ENCODE results near the gene NLGN4Y.

Gene NLGN4Y

GRCh38 chrY:14829366-14829885 is 305.1 kb downstream of the NLGN4Y start:
- no peak overlapping the region for H2BK120ac ChIP-seq (ENCODE audit: low read depth, low read length)
- H3K18ac ChIP-seq (ENCODE audit: low read length) = no peak overlapping the region
- no peaks in the 10 kb centered on the region for H3K79me1 ChIP-seq (ENCODE audit: low read depth, low read length)
- H4K8ac ChIP-seq (ENCODE audit: low read depth, low read length) = no peak overlapping the region
- H3K27me3 ChIP-seq (ENCODE audit: control insufficient read depth in 3 of 3, insufficient read depth in 3 of 3, low read depth in 1 of 3, low read length in 3 of 3) = no peaks in the 10 kb centered on the region
- no peak overlapping the region for H3K4me3 ChIP-seq (ENCODE audit: low read length in 2 of 2)
- no peak overlapping the region for H4K91ac ChIP-seq (ENCODE audit: low read depth, low read length, poor library complexity)
- no peak overlapping the region for H3K4ac ChIP-seq (ENCODE audit: low read length)
- peaks cover 0 to 6% of the 10 kb centered on the region in 2 donors for H3K36me3 ChIP-seq (replicated peaks in 1 of 2; ENCODE audit: control insufficient read depth in 2 of 2, insufficient read depth in 2 of 2, low read length in 2 of 2)
- no peak overlapping the region for H3K4me2 ChIP-seq (ENCODE audit: insufficient read depth, low read length, poor library complexity, severe bottlenecking)
- H2AFZ ChIP-seq (ENCODE audit: low read length) = no peak overlapping the region
- no peaks in the 10 kb centered on the region for H3K4me1 ChIP-seq (ENCODE audit: control insufficient read depth in 2 of 2, insufficient read depth in 1 of 2, low read depth in 1 of 2, low read length in 2 of 2)
- no peak overlapping the region for H3K14ac ChIP-seq (ENCODE audit: low read length)
- no peak overlapping the region for H3K9ac ChIP-seq (ENCODE audit: low read depth, low read length, poor library complexity)
- no peak overlapping the region for H3K23ac ChIP-seq (ENCODE audit: low read depth, low read length, poor library complexity)
- H2BK12ac ChIP-seq (ENCODE audit: low read length) = no peak overlapping the region
- H2BK5ac ChIP-seq (ENCODE audit: low read length) = no peak overlapping the region
- WGBS, 2 donors (ENCODE audit: extremely low coverage in 2 of 2, insufficient read length in 2 of 2, insufficient replicate concordance in 1 of 2) = no CpG with 5 or more reads among the region's 9 CpGs
- no peak overlapping the region for H2BK15ac ChIP-seq (ENCODE audit: low read length)
- H3K27ac ChIP-seq (replicated peaks; ENCODE audit: low read length) = no peak overlapping the region
- H2AK5ac ChIP-seq (ENCODE audit: low read depth, low read length) = no peak overlapping the region
- H3K9me3 ChIP-seq (replicated peaks in 1 of 2; ENCODE audit: control insufficient read depth in 2 of 2, insufficient read depth in 1 of 2, low read depth in 1 of 2, low read length in 2 of 2) = no peaks in the 10 kb centered on the region
- no peak for DNase-seq (ENCODE audit: low spot score)

- no peak overlapping the region for H3K9ac ChIP-seq (ENCODE audit: low read depth, low read length, poor library complexity)
- no peaks in the 10 kb centered on the region for H3K79me1 ChIP-seq (ENCODE audit: low read depth, low read length)
- no peak overlapping the region for H4K91ac ChIP-seq (ENCODE audit: low read depth, low read length, poor library complexity)
- no peak overlapping the region for H2AK5ac ChIP-seq (ENCODE audit: low read depth, low read length)
- no peak overlapping the region for H2AFZ ChIP-seq (ENCODE audit: low read length)
- no peaks in the 10 kb centered on the region for H3K4me1 ChIP-seq (ENCODE audit: control insufficient read depth in 2 of 2, insufficient read depth in 1 of 2, low read depth in 1 of 2, low read length in 2 of 2)
- no peaks in the 10 kb centered on the region for H3K9me3 ChIP-seq (replicated peaks in 1 of 2; ENCODE audit: control insufficient read depth in 2 of 2, insufficient read depth in 1 of 2, low read depth in 1 of 2, low read length in 2 of 2)
- H3K23ac ChIP-seq (ENCODE audit: low read depth, low read length, poor library complexity) = no peak overlapping the region
- no peak overlapping the region for H2BK5ac ChIP-seq (ENCODE audit: low read length)
- H3K36me3 ChIP-seq (replicated peaks in 1 of 2; ENCODE audit: control insufficient read depth in 2 of 2, insufficient read depth in 2 of 2, low read length in 2 of 2) = peaks cover 0 to 6% of the 10 kb centered on the region in 2 donors
- DNase-seq (ENCODE audit: low spot score) = no peak
- no peak overlapping the region for H3K4ac ChIP-seq (ENCODE audit: low read length)
- H3K27me3 ChIP-seq (ENCODE audit: control insufficient read depth in 3 of 3, insufficient read depth in 3 of 3, low read depth in 1 of 3, low read length in 3 of 3) = no peaks in the 10 kb centered on the region
- H2BK120ac ChIP-seq (ENCODE audit: low read depth, low read length) = no peak overlapping the region
- no peak overlapping the region for H3K14ac ChIP-seq (ENCODE audit: low read length)
- H2BK15ac ChIP-seq (ENCODE audit: low read length) = no peak overlapping the region
- no peak overlapping the region for H3K4me3 ChIP-seq (ENCODE audit: low read length in 2 of 2)
- H4K8ac ChIP-seq (ENCODE audit: low read depth, low read length) = no peak overlapping the region
- no peak overlapping the region for H2BK12ac ChIP-seq (ENCODE audit: low read length)
- no peak overlapping the region for H3K18ac ChIP-seq (ENCODE audit: low read length)
- WGBS, 2 donors (ENCODE audit: extremely low coverage in 2 of 2, insufficient read length in 2 of 2, insufficient replicate concordance in 1 of 2) = no CpG with 5 or more reads among the region's 4 CpGs
- H3K27ac ChIP-seq (replicated peaks; ENCODE audit: low read length) = no peak overlapping the region
- H3K4me2 ChIP-seq (ENCODE audit: insufficient read depth, low read length, poor library complexity, severe bottlenecking) = no peak overlapping the region
Observed at GRCh38 chrY:14834103-14835060, 310.1 kb downstream of the NLGN4Y start.

GRCh38 chrY:14837466-14837865 is 313.1 kb downstream of the NLGN4Y start:
- no peak overlapping the region for H2BK15ac ChIP-seq (ENCODE audit: low read length)
- H3K18ac ChIP-seq (ENCODE audit: low read length) = no peak overlapping the region
- no peaks in the 10 kb centered on the region for H3K36me3 ChIP-seq (replicated peaks in 1 of 2; ENCODE audit: control insufficient read depth in 2 of 2, insufficient read depth in 2 of 2, low read length in 2 of 2)
- no peak overlapping the region for H4K8ac ChIP-seq (ENCODE audit: low read depth, low read length)
- no peaks in the 10 kb centered on the region for H3K79me1 ChIP-seq (ENCODE audit: low read depth, low read length)
- WGBS, 2 donors (ENCODE audit: extremely low coverage in 2 of 2, insufficient read length in 2 of 2, insufficient replicate concordance in 1 of 2) = no CpG with 5 or more reads among the region's 3 CpGs
- H3K23ac ChIP-seq (ENCODE audit: low read depth, low read length, poor library complexity) = no peak overlapping the region
- H3K9me3 ChIP-seq (replicated peaks in 1 of 2; ENCODE audit: control insufficient read depth in 2 of 2, insufficient read depth in 1 of 2, low read depth in 1 of 2, low read length in 2 of 2) = no peaks in the 10 kb centered on the region
- no peak overlapping the region for H3K4ac ChIP-seq (ENCODE audit: low read length)
- no peak overlapping the region for H2AFZ ChIP-seq (ENCODE audit: low read length)
- H2BK120ac ChIP-seq (ENCODE audit: low read depth, low read length) = no peak overlapping the region
- no peak overlapping the region for H3K14ac ChIP-seq (ENCODE audit: low read length)
- no peak overlapping the region for H4K91ac ChIP-seq (ENCODE audit: low read depth, low read length, poor library complexity)
- H2AK5ac ChIP-seq (ENCODE audit: low read depth, low read length) = no peak overlapping the region
- H3K9ac ChIP-seq (ENCODE audit: low read depth, low read length, poor library complexity) = no peak overlapping the region
- H3K4me2 ChIP-seq (ENCODE audit: insufficient read depth, low read length, poor library complexity, severe bottlenecking) = no peak overlapping the region
- no peak for DNase-seq (ENCODE audit: low spot score)
- no peak overlapping the region for H2BK12ac ChIP-seq (ENCODE audit: low read length)
- H3K4me3 ChIP-seq (ENCODE audit: low read length in 2 of 2) = no peak overlapping the region
- H3K4me1 ChIP-seq (ENCODE audit: control insufficient read depth in 2 of 2, insufficient read depth in 1 of 2, low read depth in 1 of 2, low read length in 2 of 2) = no peaks in the 10 kb centered on the region
- no peaks in the 10 kb centered on the region for H3K27me3 ChIP-seq (ENCODE audit: control insufficient read depth in 3 of 3, insufficient read depth in 3 of 3, low read depth in 1 of 3, low read length in 3 of 3)
- H3K27ac ChIP-seq (replicated peaks; ENCODE audit: low read length) = no peak overlapping the region
- H2BK5ac ChIP-seq (ENCODE audit: low read length) = no peak overlapping the region

DNA sequence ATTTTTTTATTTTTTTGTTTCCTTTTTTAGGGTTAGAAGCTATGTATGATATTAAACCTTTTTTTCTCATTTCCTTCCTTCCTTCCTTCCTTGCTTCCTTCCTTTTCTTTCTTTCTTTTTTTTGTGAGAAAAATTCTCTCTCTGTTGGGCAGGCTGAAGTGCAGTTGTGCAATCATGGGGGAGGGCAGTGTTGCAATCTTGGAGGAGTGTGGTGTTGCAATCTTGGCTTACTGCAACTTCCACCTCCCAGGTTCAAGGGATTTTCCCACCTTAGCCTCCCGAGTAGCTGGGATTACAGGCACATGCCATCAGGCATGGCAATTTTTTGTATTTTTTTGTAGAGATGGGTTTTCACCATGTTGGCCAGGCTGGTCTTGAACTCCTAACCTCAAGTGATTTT is 326.4 kb downstream of the NLGN4Y start:
- Histone ChIP-seq H2BK12ac (ENCODE audit: low read length) (no peak overlapping the region), H3K27me3 (ENCODE audit: control insufficient read depth in 3 of 3, insufficient read depth in 3 of 3, low read depth in 1 of 3, low read length in 3 of 3) (no peaks in the 10 kb centered on the region), H3K14ac (ENCODE audit: low read length) (no peak overlapping the region), H4K8ac (ENCODE audit: low read depth, low read length) (no peak overlapping the region), H3K4me2 (ENCODE audit: insufficient read depth, low read length, poor library complexity, severe bottlenecking) (no peak overlapping the region), H3K9ac (ENCODE audit: low read depth, low read length, poor library complexity) (no peak overlapping the region), H4K91ac (ENCODE audit: low read depth, low read length, poor library complexity) (no peak overlapping the region), H3K23ac (ENCODE audit: low read depth, low read length, poor library complexity) (no peak overlapping the region), H3K9me3 (replicated peaks in 1 of 2; ENCODE audit: control insufficient read depth in 2 of 2, insufficient read depth in 1 of 2, low read depth in 1 of 2, low read length in 2 of 2) (no peaks in the 10 kb centered on the region), H3K79me1 (ENCODE audit: low read depth, low read length) (no peaks in the 10 kb centered on the region), H2BK5ac (ENCODE audit: low read length) (no peak overlapping the region), H2BK120ac (ENCODE audit: low read depth, low read length) (no peak overlapping the region), H3K4ac (ENCODE audit: low read length) (no peak overlapping the region), H3K27ac (replicated peaks; ENCODE audit: low read length) (no peak overlapping the region), H3K4me3 (ENCODE audit: low read length in 2 of 2) (no peak overlapping the region), H3K36me3 (replicated peaks in 1 of 2; ENCODE audit: control insufficient read depth in 2 of 2, insufficient read depth in 2 of 2, low read length in 2 of 2) (no peaks in the 10 kb centered on the region), H2BK15ac (ENCODE audit: low read length) (no peak overlapping the region), H3K18ac (ENCODE audit: low read length) (no peak overlapping the region), H2AFZ (ENCODE audit: low read length) (no peak overlapping the region), H2AK5ac (ENCODE audit: low read depth, low read length) (no peak overlapping the region), H3K4me1 (ENCODE audit: control insufficient read depth in 2 of 2, insufficient read depth in 1 of 2, low read depth in 1 of 2, low read length in 2 of 2) (no peaks in the 10 kb centered on the region)
- no peak for DNase-seq (ENCODE audit: low spot score)
- no CpG with 5 or more reads among the region's 1 CpG for WGBS, 2 donors (ENCODE audit: extremely low coverage in 2 of 2, insufficient read length in 2 of 2, insufficient replicate concordance in 1 of 2)
